Anterior cingulate cortex (tissue), 58 donors: ENCODE measurements around the gene KLHL17.
A peak's percentile ranks its signal among the peaks of the same experiment; 100 is the strongest.
"Not testable (repeated sequence)": the region's sequence is repeated elsewhere in the genome, so short reads cannot be mapped to it uniquely, and the experiment has no call there.

Source experiments
- DNase-seq, 58 donors: peaks; one replicate each; lab custom pipeline; 2025; lab: John Stamatoyannopoulos, UW

Gene KLHL17

GRCh38 chr1:976791-977190, 16.4 kb downstream of the KLHL17 start:
- not testable (repeated sequence) for DNase-seq

GRCh38 chr1:978069-978834, 17.9 kb downstream of the KLHL17 start:
- no peak for DNase-seq

- no peak for DNase-seq
These were observed 18.7 kb downstream of the KLHL17 start for GRCh38 chr1:978835-979743.

GRCh38 chr1:979744-980072, 19.3 kb downstream of the KLHL17 start:
- DNase-seq: no peak

- no peak for DNase-seq
These were observed 19.8 kb downstream of the KLHL17 start for GRCh38 chr1:980137-980571.

GRCh38 chr1:980602-981395, 20.4 kb downstream of the KLHL17 start:
- no peak for DNase-seq

- DNase-seq: no peak
These were observed 21.1 kb downstream of the KLHL17 start for GRCh38 chr1:981491-981954.

GRCh38 chr1:981955-982558, 21.7 kb downstream of the KLHL17 start, which contains the start of gene PERM1:
Gene PERM1 (minus strand): TSS chr1:982093. CDS start chr1:981029, 1,064 bp downstream.
- DNase-seq: no peak

GRCh38 chr1:982765-983436, 22.5 kb downstream of the KLHL17 start:
- no peak for DNase-seq

GRCh38 chr1:983798-984475, 23.6 kb downstream of the KLHL17 start:
- peak in 15 of 58 donors; percentile 7 to 50 (median 24) for DNase-seq

GRCh38 chr1:984476-984814, 24.1 kb downstream of the KLHL17 start:
- DNase-seq: no peak

- DNase-seq: no peak
These were observed 24.7 kb downstream of the KLHL17 start for GRCh38 chr1:985126-985525.

- DNase-seq: not testable (repeated sequence)
These were observed 27.7 kb downstream of the KLHL17 start for GRCh38 chr1:988061-988460.

GRCh38 chr1:991275-991674, 30.9 kb downstream of the KLHL17 start:
- not testable (repeated sequence) for DNase-seq

GRCh38 chr1:991895-992294, 31.5 kb downstream of the KLHL17 start:
- DNase-seq: no peak

- DNase-seq: no peak
These were observed 32.0 kb downstream of the KLHL17 start for GRCh38 chr1:992362-992761.

GRCh38 chr1:993379-993995, 33.1 kb downstream of the KLHL17 start:
- DNase-seq: no peak

GRCh38 chr1:994546-994945, 34.2 kb downstream of the KLHL17 start:
- DNase-seq: not testable (repeated sequence)
